H1 (cell line): Measurements from ENCODE around the gene CACNA2D3. TPM values are rescaled to one million over a fixed set of nuclear protein-coding genes. Genes with fewer than 3 reads are reported as not detected.
A peak's percentile ranks its signal among the peaks of the same experiment; 100 is the strongest.

Experiments
- CTCF ChIA-PET: fragments of 300-600 bp; sonication (Branson Sonifier 250); formaldehyde crosslinking; loops from one replicate; lab custom pipeline; 2021; ENCODE audit not compliant: partially characterized antibody; lab: Charles Lee
- POLR2A ChIA-PET: fragments of 300-600 bp; sonication (Branson Sonifier 250); formaldehyde crosslinking; loops from one replicate; lab custom pipeline; 2021; ENCODE audit warnings: inconsistent platforms; ENCODE audit not compliant: partially characterized antibody; lab: Charles Lee
- DNase-seq, 2 experiments: peaks; one replicate each; pipeline versions ENCODE4 v3.0.0 to v3.0.0-alpha.2; 2010 to 2022; ENCODE audit warnings: low spot score in 2 of 2, low read depth in 1 of 2, mixed read lengths in 1 of 2
- FAIRE-seq: peaks from 2 replicates; lab custom pipeline; 2011; peaks lifted over from hg19 to GRCh38; lab: Jason Lieb, UNC
- H2AFZ ChIP-seq: 2 replicates; pipeline ENCODE4 v1.8.1; 2012; ENCODE audit warnings: low read length, inconsistent platforms
- H2AK5ac ChIP-seq: 2 replicates; pipeline ENCODE4 v1.6.1; 2013; ENCODE audit warnings: low read depth, low read length
- H2BK120ac ChIP-seq: replicated peaks from 2 replicates; pipeline ENCODE3; 2013; ENCODE audit warnings: low read depth, low read length, inconsistent platforms
- H2BK12ac ChIP-seq: 2 replicates; pipeline ENCODE4 v1.6.1; 2013; ENCODE audit warnings: low read depth, low read length
- H2BK15ac ChIP-seq: 2 replicates; pipeline ENCODE4 v1.6.1; 2013; ENCODE audit warnings: low read length
- H2BK20ac ChIP-seq: 2 replicates; pipeline ENCODE4 v1.6.1; 2013; ENCODE audit warnings: low read length
- H2BK5ac ChIP-seq: 2 replicates; pipeline ENCODE4 v1.6.1; 2013; ENCODE audit warnings: low read depth, low read length
- H3K14ac ChIP-seq: 2 replicates; pipeline ENCODE4 v1.6.1; 2013; ENCODE audit warnings: inconsistent platforms; ENCODE audit not compliant: insufficient read length
- H3K18ac ChIP-seq: 2 replicates; pipeline ENCODE4 v1.6.1; 2013; ENCODE audit warnings: low read length; ENCODE audit errors: extremely low read depth
- H3K23ac ChIP-seq: 2 replicates; pipeline ENCODE4 v1.6.1; 2013; ENCODE audit warnings: inconsistent platforms; ENCODE audit not compliant: insufficient read length
- H3K23me2 ChIP-seq: 2 replicates; pipeline ENCODE4 v1.6.1; 2013; ENCODE audit warnings: low read depth, low read length
- H3K27ac ChIP-seq: 2 replicates; pipeline ENCODE4 v1.6.1; 2011; ENCODE audit warnings: low read depth, low read length, inconsistent platforms
- H3K27me3 ChIP-seq, 4 experiments: replicated peaks in 1 of 4; 1 replicate in 1 of 4; 2 replicates in 3 of 4; pipeline versions ENCODE4 v1.6.1 to v1.8.1; 2011 to 2013; ENCODE audit warnings: low read length in 3 of 4, mild to moderate bottlenecking in 3 of 4, inconsistent platforms in 2 of 4, mixed read lengths in 2 of 4, moderate library complexity in 1 of 4; ENCODE audit not compliant: control insufficient read depth in 3 of 4, insufficient read depth in 3 of 4; ENCODE audit errors: extremely low read depth in 1 of 4
- H3K36me3 ChIP-seq, 4 experiments: 2 replicates each; pipeline versions ENCODE4 v1.6.1 to v1.8.1; 2011 to 2013; ENCODE audit warnings: mild to moderate bottlenecking in 4 of 4, low read length in 3 of 4, moderate library complexity in 2 of 4, control low read depth in 1 of 4, inconsistent platforms in 1 of 4; ENCODE audit not compliant: insufficient read depth in 4 of 4, control insufficient read depth in 2 of 4
- H3K4ac ChIP-seq: replicated peaks from 2 replicates; pipeline ENCODE3; 2013; ENCODE audit warnings: low read length, low read depth, mixed read lengths, inconsistent platforms; ENCODE audit not compliant: insufficient read length
- H3K4me1 ChIP-seq, 4 experiments: replicated peaks in 1 of 4; 1 replicate in 1 of 4; 2 replicates in 3 of 4; pipeline versions ENCODE4 v1.6.1 to v1.8.1; 2011 to 2013; ENCODE audit warnings: low read length in 3 of 4, inconsistent platforms in 2 of 4, mixed read lengths in 1 of 4; ENCODE audit not compliant: insufficient read depth in 4 of 4, control insufficient read depth in 3 of 4
- H3K4me2 ChIP-seq, 2 experiments: 2 replicates each; pipeline versions ENCODE4 v1.6.1 to v1.8.1; 2011 to 2013; ENCODE audit warnings: low read depth in 2 of 2, low read length in 2 of 2, control low read depth in 1 of 2, inconsistent platforms in 1 of 2, mild to moderate bottlenecking in 1 of 2; ENCODE audit not compliant: insufficient read depth in 1 of 2
- H3K4me3 ChIP-seq, 4 experiments: fragments of 200-600, 300-600 bp in 1 of 4; sonication (generic), shearing (Covaris generic), sonication (Bioruptor Twin) in 1 of 4; 2 replicates each; pipeline versions ENCODE4 v1.5.1 to v1.8.1; 2011 to 2016; ENCODE audit warnings: low read length in 4 of 4, low read depth in 3 of 4, control low read depth in 2 of 4, inconsistent platforms in 2 of 4, mild to moderate bottlenecking in 2 of 4, mixed read lengths in 1 of 4, moderate library complexity in 1 of 4; ENCODE audit not compliant: insufficient read depth in 2 of 4; ENCODE audit errors: extremely low read depth in 1 of 4
- H3K56ac ChIP-seq: replicated peaks from 2 replicates; pipeline ENCODE3; 2013; ENCODE audit warnings: low read depth, mild to moderate bottlenecking, mixed read lengths, low read length, inconsistent platforms; ENCODE audit not compliant: insufficient read length
- H3K79me1 ChIP-seq: 2 replicates; pipeline ENCODE4 v1.6.1; 2013; ENCODE audit warnings: low read depth, low read length, control low read depth
- H3K79me2 ChIP-seq, 2 experiments: 2 replicates each; pipeline versions ENCODE4 v1.6.1 to v1.8.1; 2012 to 2013; ENCODE audit warnings: low read length in 2 of 2, mild to moderate bottlenecking in 2 of 2, inconsistent platforms in 1 of 2; ENCODE audit not compliant: insufficient read depth in 2 of 2, control insufficient read depth in 1 of 2
- H3K9ac ChIP-seq, 4 experiments: replicated peaks in 1 of 4; 1 replicate in 1 of 4; 2 replicates in 3 of 4; pipeline versions ENCODE4 v1.6.1 to v1.8.1; 2011 to 2013; ENCODE audit warnings: low read depth in 3 of 4, low read length in 3 of 4, control low read depth in 2 of 4, mild to moderate bottlenecking in 2 of 4, moderate library complexity in 2 of 4, inconsistent platforms in 1 of 4; ENCODE audit errors: extremely low read depth in 1 of 4
- H3K9me3 ChIP-seq, 2 experiments: 2 replicates each; pipeline versions ENCODE4 v1.6.1 to v1.8.1; 2012 to 2013; ENCODE audit warnings: mild to moderate bottlenecking in 2 of 2, moderate library complexity in 2 of 2, control low read depth in 1 of 2, inconsistent platforms in 1 of 2, low read depth in 1 of 2, low read length in 1 of 2, mixed read lengths in 1 of 2; ENCODE audit not compliant: insufficient read depth in 2 of 2
- H4K20me1 ChIP-seq, 2 experiments: replicated peaks in 1 of 2; 2 replicates each; pipeline versions ENCODE3 to v1.8.1; 2011 to 2013; ENCODE audit warnings: inconsistent platforms in 2 of 2, low read length in 2 of 2, mild to moderate bottlenecking in 1 of 2; ENCODE audit not compliant: insufficient read depth in 2 of 2, control insufficient read depth in 1 of 2
- H4K5ac ChIP-seq: 2 replicates; pipeline ENCODE4 v1.6.1; 2013; ENCODE audit warnings: low read length, low read depth, mixed read lengths, inconsistent platforms; ENCODE audit not compliant: insufficient read length
- H4K8ac ChIP-seq: 2 replicates; pipeline ENCODE4 v1.8.0; 2013; ENCODE audit warnings: mild to moderate bottlenecking, moderate library complexity, low read length, inconsistent platforms; ENCODE audit not compliant: insufficient read depth; ENCODE audit errors: extremely low read depth
- H4K91ac ChIP-seq: replicated peaks from 2 replicates; pipeline ENCODE3; 2013; ENCODE audit warnings: low read length, mixed read lengths, inconsistent platforms; ENCODE audit not compliant: insufficient read length
- BACH1 ChIP-seq: IDR thresholded peaks from 2 replicates; pipeline ENCODE4 v1.6.1; 2012; ENCODE audit warnings: low read length, improper control_type of control experiment
- CEBPB ChIP-seq: IDR thresholded peaks from 2 replicates; pipeline ENCODE4 v1.6.1; 2012; ENCODE audit warnings: low read depth, low read length
- CTBP2 ChIP-seq: IDR thresholded peaks from 2 replicates; pipeline ENCODE4 v1.7.0; 2011; ENCODE audit warnings: borderline replicate concordance, mild to moderate bottlenecking, moderate library complexity, mixed read lengths, low read length; ENCODE audit not compliant: insufficient read depth, insufficient read length
- FOSL1 ChIP-seq: IDR thresholded peaks from 2 replicates; pipeline ENCODE4 v1.6.1; 2011; ENCODE audit warnings: mild to moderate bottlenecking, low read depth, low read length, moderate library complexity; ENCODE audit not compliant: insufficient read depth
- GABPA ChIP-seq: IDR thresholded peaks from 2 replicates; pipeline ENCODE4 v1.6.1; 2011; ENCODE audit warnings: mild to moderate bottlenecking, low read length, moderate library complexity, borderline replicate concordance; ENCODE audit not compliant: insufficient read depth
- KDM1A ChIP-seq: fragments of 200-600, 300-600 bp; sonication (generic); IDR thresholded peaks from 2 replicates; pipeline ENCODE4 v1.7.1; 2016; ENCODE audit warnings: mild to moderate bottlenecking, low read length, borderline replicate concordance
- RNF2 ChIP-seq: fragments of 200-900, 300-1000 bp; sonication (generic); IDR thresholded peaks from 2 replicates; pipeline ENCODE4 v1.7.1; 2016; ENCODE audit warnings: borderline replicate concordance, low read depth, mild to moderate bottlenecking, antibody characterized with exemption, low read length; ENCODE audit not compliant: poor library complexity, severe bottlenecking; ENCODE audit errors: missing control alignments
- SAP30 ChIP-seq: fragments of 300-600 bp; sonication (generic); IDR thresholded peaks from 2 replicates; pipeline ENCODE4 v1.7.1; 2012; ENCODE audit warnings: low read length, moderate library complexity, mild to moderate bottlenecking, inconsistent platforms; ENCODE audit not compliant: insufficient read depth, insufficient replicate concordance
- SP2 ChIP-seq: IDR thresholded peaks from 2 replicates; pipeline ENCODE4 v1.6.1; 2012; ENCODE audit warnings: mild to moderate bottlenecking, low read length, inconsistent platforms
- SP4 ChIP-seq: IDR thresholded peaks from 2 replicates; pipeline ENCODE4 v1.6.1; 2012; ENCODE audit warnings: low read length, inconsistent platforms
- SUZ12 ChIP-seq: fragments of 200-600 bp; sonication (generic); IDR thresholded peaks from 2 replicates; pipeline ENCODE4 v1.6.1; 2012; ENCODE audit warnings: mild to moderate bottlenecking, inconsistent platforms, low read length, moderate library complexity, mixed read lengths
- TAF7 ChIP-seq: optimal IDR thresholded peaks from 2 replicates; pipeline ENCODE3; 2011; ENCODE audit warnings: low read depth, mild to moderate bottlenecking, inconsistent platforms, low read length, moderate library complexity, borderline replicate concordance
- USF2 ChIP-seq: IDR thresholded peaks from 2 replicates; pipeline ENCODE4 v1.6.1; 2011; ENCODE audit warnings: low read length, improper control_type of control experiment
- WGBS, 2 experiments: shearing (Covaris generic) in 1 of 2; methylation state at CpG; one replicate each; pipeline versions ENCODE4 v1.1.6 to v1.1.7; 2013 to 2015; ENCODE audit warnings: low lambda C conversion rate in 2 of 2, mixed read lengths in 2 of 2, inconsistent platforms in 1 of 2, low coverage in 1 of 2, missing lambda C conversion rate in 1 of 2; ENCODE audit not compliant: insufficient replicate concordance in 2 of 2, insufficient coverage in 1 of 2, insufficient read length in 1 of 2; ENCODE audit errors: extremely low coverage in 1 of 2, missing lambda C conversion rate in 1 of 2; 5-methylcytosine and 5-hydroxymethylcytosine counted together
- polyA plus RNA-seq, 7 experiments: library from polyadenylated mRNA; depleted of rRNA in 3 of 7; stranded (reverse) in 5 of 7; unstranded in 2 of 7; fragments of >200 nt in 5 of 7; fragments of 200-250 nt in 2 of 7; gene quantifications; 1 replicate in 5 of 7; 2 replicates in 1 of 7; 4 replicates in 1 of 7; pipeline versions ENCODE4 v1.2.1 to v1.2.3, GENCODE V29; 2011 to 2013; ENCODE audit warnings: missing spikeins in 2 of 7, mixed read lengths in 2 of 7
- total RNA-seq: library from RNA; stranded (reverse); fragmentation: NEBNext Ultra II Directional; extraction: Animal tissue kit (Norgen Biotek cat#: 25700); gene quantifications from 2 replicates; pipeline ENCODE4 v1.2.1, GENCODE V29; 2021

CACNA2D3 gene
- total and polyA plus RNA-seq, 2 of the 8 experiments (the other 6 are each of a cell fraction or from before 2014, with no cell fraction given) = 1.5 to 1.8 TPM

GRCh38 chr3:54784021-54784420 lies 661.7 kb downstream of the CACNA2D3 start:
- Histone ChIP-seq H2AFZ (no peak overlapping the region), H3K23me2 (no peaks in the 10 kb centered on the region), H3K4me2 (no peak overlapping the region), H3K79me1 (no peaks in the 10 kb centered on the region; the same call in 1 of the 2 replicates), H3K9ac (no peak overlapping the region), H3K23ac (no peak overlapping the region), H2BK5ac (no peak overlapping the region), H2BK15ac (no peak overlapping the region), H4K8ac (no peak overlapping the region), H3K9me3 (peaks cover 0 to 3% of the 10 kb centered on the region in 2 experiments; a peak in 2 of 4 replicates), H3K27me3 (no peaks in the 10 kb centered on the region), H2BK20ac (no peak overlapping the region), H2AK5ac (no peak overlapping the region), H3K79me2 (no peaks in the 10 kb centered on the region), H3K27ac (no peak overlapping the region), H4K20me1 (no peaks in the 10 kb centered on the region), H4K91ac (no peak overlapping the region), H2BK120ac (no peak overlapping the region), H2BK12ac (0 out of 2 replicates have a peak overlapping the region, but pooled peaks have one; percentile 10), H3K36me3 (no peaks in the 10 kb centered on the region), H4K5ac (no peak overlapping the region), H3K4me3 (no peak overlapping the region), H3K4me1 (peaks cover 0 to 7% (median 0%) of the 10 kb centered on the region in 4 experiments; a peak in 2 of 7 replicates), H3K4ac (no peak overlapping the region), H3K56ac (no peak overlapping the region), H3K14ac (no peak overlapping the region), H3K18ac (no peak overlapping the region)
- DNase-seq = no peak
- ChIA-PET POLR2A (no interaction called here), CTCF (no interaction called here)
- FAIRE-seq = no peak
- 91% methylated on average over 5 of the region's 5 CpGs; no CpG with 5 or more reads in 1 of the 2 experiments for WGBS, 2 experiments
- TF ChIP-seq FOSL1 = no peak
- no peak for TF ChIP-seq SUZ12
- TF ChIP-seq CTBP2 = no peak
- TF ChIP-seq SP4 = no peak
- no peak for TF ChIP-seq KDM1A
- TF ChIP-seq BACH1 = no peak
- no peak for TF ChIP-seq USF2
- TF ChIP-seq CEBPB = no peak
- TF ChIP-seq RNF2 = no peak
- no peak for TF ChIP-seq GABPA
- TF ChIP-seq SP2 = no peak
- TF ChIP-seq TAF7 = no peak
- TF ChIP-seq SAP30 = no peak
